Astrocyte of the cerebellum (primary cell): ENCODE measurements around the gene FNDC8.

Source experiments
- DNase-seq: peaks from one replicate; pipeline ENCODE4 v3.0.0-alpha.2; 2011; ENCODE audit warnings: low read depth
- H3K4me3 ChIP-seq: 2 replicates; pipeline ENCODE4 v1.5.1; 2011; ENCODE audit warnings: mild to moderate bottlenecking, low read depth, low read length, moderate library complexity
- in situ Hi-C: cut with HindIII; loops from 2 replicates; pipeline ENCODE4 v1.10.0; 2017; ENCODE audit warnings: low sequenced_read_pairs
- TF ChIP-seq, protein P1 (sequence below): IDR thresholded peaks from 2 replicates; pipeline ENCODE4 v1.5.1; 2012; ENCODE audit warnings: low read length, low read depth, moderate library complexity, mild to moderate bottlenecking; ENCODE audit errors: missing control alignments

The FNDC8 gene

GRCh38 chr17:35121315-35121714 lies at the start of gene FNDC8:
Gene FNDC8 (plus strand): TSS chr17:35121615. CDS start chr17:35121694, 79 bp downstream.
- H3K4me3 ChIP-seq = no peak within 1 kb of the TSS
- TF ChIP-seq, protein P1, sequence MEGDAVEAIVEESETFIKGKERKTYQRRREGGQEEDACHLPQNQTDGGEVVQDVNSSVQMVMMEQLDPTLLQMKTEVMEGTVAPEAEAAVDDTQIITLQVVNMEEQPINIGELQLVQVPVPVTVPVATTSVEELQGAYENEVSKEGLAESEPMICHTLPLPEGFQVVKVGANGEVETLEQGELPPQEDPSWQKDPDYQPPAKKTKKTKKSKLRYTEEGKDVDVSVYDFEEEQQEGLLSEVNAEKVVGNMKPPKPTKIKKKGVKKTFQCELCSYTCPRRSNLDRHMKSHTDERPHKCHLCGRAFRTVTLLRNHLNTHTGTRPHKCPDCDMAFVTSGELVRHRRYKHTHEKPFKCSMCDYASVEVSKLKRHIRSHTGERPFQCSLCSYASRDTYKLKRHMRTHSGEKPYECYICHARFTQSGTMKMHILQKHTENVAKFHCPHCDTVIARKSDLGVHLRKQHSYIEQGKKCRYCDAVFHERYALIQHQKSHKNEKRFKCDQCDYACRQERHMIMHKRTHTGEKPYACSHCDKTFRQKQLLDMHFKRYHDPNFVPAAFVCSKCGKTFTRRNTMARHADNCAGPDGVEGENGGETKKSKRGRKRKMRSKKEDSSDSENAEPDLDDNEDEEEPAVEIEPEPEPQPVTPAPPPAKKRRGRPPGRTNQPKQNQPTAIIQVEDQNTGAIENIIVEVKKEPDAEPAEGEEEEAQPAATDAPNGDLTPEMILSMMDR = no peak
- DNase-seq = no peak
- in situ Hi-C loops = no loop called here

DNA sequence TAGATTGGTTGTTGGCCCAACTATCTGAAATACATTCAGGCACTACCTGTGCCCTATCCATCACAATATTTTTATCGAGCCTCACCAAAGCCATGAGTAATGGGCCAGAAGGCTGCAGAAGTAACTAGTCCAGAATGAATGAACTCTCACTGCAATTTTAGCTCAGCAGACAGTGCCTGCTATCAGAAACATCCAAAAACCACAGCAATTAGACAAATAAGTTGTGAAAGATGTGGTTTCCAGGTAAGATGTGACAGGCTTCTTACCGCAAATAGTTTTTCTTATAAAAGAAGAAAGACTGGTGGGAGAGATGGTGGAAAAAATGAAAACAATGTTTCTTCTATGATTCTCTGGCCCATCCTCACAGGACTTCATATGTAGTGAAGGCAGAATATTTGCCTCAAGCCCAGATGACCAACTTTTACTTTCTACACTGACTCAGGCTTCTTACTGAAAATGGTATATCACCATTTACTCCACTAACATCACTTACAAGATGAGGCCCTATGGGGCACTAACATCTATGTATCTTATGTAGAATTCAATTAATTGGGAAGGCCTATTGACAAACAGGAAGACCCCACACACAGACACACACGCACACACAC lies 48.1 kb upstream of the FNDC8 start:
- DNase-seq = no peak
- TF ChIP-seq, protein P1 = no peak
- in situ Hi-C loops = no loop called here
- no peak overlapping the region for H3K4me3 ChIP-seq

DNA sequence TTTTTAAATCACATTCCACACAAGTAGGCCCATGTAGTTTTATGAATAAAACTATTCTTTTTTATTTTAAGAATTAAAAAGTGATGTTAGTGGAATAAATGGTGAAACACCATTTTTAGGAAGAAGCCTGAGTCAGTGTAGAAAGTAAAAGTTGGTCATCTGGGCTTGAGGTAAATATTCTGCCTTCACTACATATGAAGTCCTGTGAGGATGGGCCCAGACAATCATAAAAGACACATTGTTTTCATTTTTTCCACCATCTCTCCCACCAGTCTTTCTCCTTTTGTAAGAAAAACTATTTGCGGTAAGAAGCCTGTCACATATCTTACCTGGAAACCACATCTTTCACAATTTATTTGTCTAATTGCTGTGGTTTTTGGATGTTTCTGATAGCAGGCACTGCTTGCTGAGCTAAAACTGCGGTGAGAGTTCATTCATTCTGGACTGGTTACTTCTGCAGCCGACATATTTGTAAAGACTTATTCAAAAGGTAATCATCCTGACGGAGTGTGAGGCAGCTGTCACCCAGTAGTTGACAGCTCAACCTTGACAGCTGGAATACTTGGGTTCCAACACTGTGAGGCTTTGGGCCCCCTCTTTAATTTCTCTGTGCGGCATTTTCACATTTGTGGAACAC lies 47.3 kb upstream of the FNDC8 start:
- DNase-seq = no peak
- in situ Hi-C loops = no loop called here
- TF ChIP-seq, protein P1 = no peak
- no peak overlapping the region for H3K4me3 ChIP-seq

- TF ChIP-seq, protein P1 = no peak
- no peak for DNase-seq
- in situ Hi-C loops = no loop called here
- no peak overlapping the region for H3K4me3 ChIP-seq
These were observed 46.4 kb upstream of the FNDC8 start for GRCh38 chr17:35074711-35075707.

- TF ChIP-seq, protein P1 = no peak
- in situ Hi-C loops = no loop called here
- no peak overlapping the region for H3K4me3 ChIP-seq
- no peak for DNase-seq
These were observed 44.5 kb upstream of the FNDC8 start for GRCh38 chr17:35076874-35077273.
